AG04450 (cell line): ENCODE measurements around the gene PTPRT. TPM values are rescaled to one million over a fixed set of nuclear protein-coding genes. Genes with fewer than 3 reads are reported as not detected.

Source experiments
- CTCF ChIA-PET: fragments of 300-600, 350-600 bp; formaldehyde crosslinking; extraction: SDS; loops from one replicate; lab custom pipeline; 2022; ENCODE audit warnings: antibody characterized with exemption, inconsistent platforms; lab: Charles Lee
- POLR2A ChIA-PET: fragments of 350-600 bp; formaldehyde crosslinking; extraction: SDS; loops from one replicate; lab custom pipeline; 2021; ENCODE audit warnings: antibody characterized with exemption, inconsistent platforms; lab: Yijun Ruan, JAX
- DNase-seq: peaks from one replicate; pipeline ENCODE4 v3.0.0-alpha.2; 2011; ENCODE audit warnings: low read depth, low spot score
- H3K27ac ChIP-seq: one replicate; pipeline ENCODE4 v1.5.1; 2012; ENCODE audit warnings: low read depth, low read length, control low read depth
- H3K27me3 ChIP-seq: one replicate; pipeline ENCODE4 v1.6.0; 2012; ENCODE audit warnings: low read length; ENCODE audit not compliant: control insufficient read depth, insufficient read depth
- H3K4me3 ChIP-seq: 2 replicates; pipeline ENCODE4 v1.5.1; 2011; ENCODE audit warnings: mild to moderate bottlenecking, low read depth, low read length, control low read depth
- H3K9me3 ChIP-seq: 2 replicates; pipeline ENCODE4 v1.5.1; 2012; ENCODE audit warnings: low read length; ENCODE audit not compliant: control insufficient read depth, insufficient read depth
- polyA plus RNA-seq: library from polyadenylated mRNA; depleted of rRNA; stranded (reverse); fragments of >200 nt; gene quantifications from 2 replicates; pipeline ENCODE4 v1.2.3, GENCODE V29; 2011
- TF ChIP-seq, protein P1 (sequence below): IDR thresholded peaks from 2 replicates; pipeline ENCODE4 v1.5.1; 2011; ENCODE audit warnings: low read depth, low read length, control low read depth, inconsistent platforms

The PTPRT gene
- polyA plus RNA-seq, 1 experiment = not detected

DNA sequence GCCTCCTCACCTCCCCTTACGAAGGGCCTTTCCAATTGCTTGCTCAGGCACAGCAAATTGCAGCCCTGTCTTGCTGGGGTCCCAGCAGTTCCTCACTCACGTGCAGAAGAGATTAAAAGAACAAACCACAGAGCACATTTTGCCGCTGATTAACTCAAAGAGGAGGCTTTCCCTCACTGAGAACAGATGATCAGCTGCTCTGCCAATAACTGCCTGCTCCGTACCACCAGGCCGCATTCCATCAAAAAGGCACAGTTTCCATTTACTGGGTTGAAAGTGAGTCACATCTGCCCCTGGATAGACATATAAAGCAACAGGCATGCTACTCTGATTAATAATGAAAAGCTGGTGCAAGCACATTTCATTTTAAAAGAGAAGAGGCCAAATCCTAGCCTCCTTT lies 446.8 kb downstream of the PTPRT start:
- no peaks in the 10 kb centered on the region for H3K27me3 ChIP-seq
- POLR2A ChIA-PET = no interaction called here
- CTCF ChIA-PET = no interaction called here

DNA sequence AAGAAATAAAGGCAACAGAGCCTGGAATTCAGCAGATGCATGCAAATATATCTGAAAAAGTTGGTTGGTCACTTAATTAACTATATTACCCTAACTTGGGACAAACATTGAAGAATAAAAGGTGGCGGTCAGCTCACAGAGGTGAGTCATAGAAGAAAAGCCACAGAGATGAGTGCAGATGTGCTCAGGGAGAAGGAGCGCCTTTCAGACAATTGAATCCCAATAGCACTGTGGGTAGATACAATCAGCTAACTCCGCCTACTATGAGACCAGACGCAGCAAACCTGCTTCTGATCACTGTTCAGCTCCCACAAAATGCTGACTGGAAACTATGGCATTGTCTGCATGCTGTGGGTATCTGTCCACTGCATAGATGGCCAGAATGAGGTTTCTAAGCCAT lies 447.8 kb downstream of the PTPRT start:
- CTCF ChIA-PET = no interaction called here
- TF ChIP-seq, protein P1, sequence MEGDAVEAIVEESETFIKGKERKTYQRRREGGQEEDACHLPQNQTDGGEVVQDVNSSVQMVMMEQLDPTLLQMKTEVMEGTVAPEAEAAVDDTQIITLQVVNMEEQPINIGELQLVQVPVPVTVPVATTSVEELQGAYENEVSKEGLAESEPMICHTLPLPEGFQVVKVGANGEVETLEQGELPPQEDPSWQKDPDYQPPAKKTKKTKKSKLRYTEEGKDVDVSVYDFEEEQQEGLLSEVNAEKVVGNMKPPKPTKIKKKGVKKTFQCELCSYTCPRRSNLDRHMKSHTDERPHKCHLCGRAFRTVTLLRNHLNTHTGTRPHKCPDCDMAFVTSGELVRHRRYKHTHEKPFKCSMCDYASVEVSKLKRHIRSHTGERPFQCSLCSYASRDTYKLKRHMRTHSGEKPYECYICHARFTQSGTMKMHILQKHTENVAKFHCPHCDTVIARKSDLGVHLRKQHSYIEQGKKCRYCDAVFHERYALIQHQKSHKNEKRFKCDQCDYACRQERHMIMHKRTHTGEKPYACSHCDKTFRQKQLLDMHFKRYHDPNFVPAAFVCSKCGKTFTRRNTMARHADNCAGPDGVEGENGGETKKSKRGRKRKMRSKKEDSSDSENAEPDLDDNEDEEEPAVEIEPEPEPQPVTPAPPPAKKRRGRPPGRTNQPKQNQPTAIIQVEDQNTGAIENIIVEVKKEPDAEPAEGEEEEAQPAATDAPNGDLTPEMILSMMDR = no peak
- H3K9me3 ChIP-seq = peaks cover 44% of the 10 kb centered on the region
- H3K27me3 ChIP-seq = no peaks in the 10 kb centered on the region
- H3K27ac ChIP-seq = no peak overlapping the region
- no peak overlapping the region for H3K4me3 ChIP-seq
- no peak for DNase-seq
- POLR2A ChIA-PET = no interaction called here

More for the DNA sequence above, 446.8 kb downstream of the PTPRT start:
- TF ChIP-seq, protein P1 = no peak
- DNase-seq = no peak
- no peak overlapping the region for H3K4me3 ChIP-seq
- peaks cover 41% of the 10 kb centered on the region for H3K9me3 ChIP-seq
- H3K27ac ChIP-seq = no peak overlapping the region

DNA sequence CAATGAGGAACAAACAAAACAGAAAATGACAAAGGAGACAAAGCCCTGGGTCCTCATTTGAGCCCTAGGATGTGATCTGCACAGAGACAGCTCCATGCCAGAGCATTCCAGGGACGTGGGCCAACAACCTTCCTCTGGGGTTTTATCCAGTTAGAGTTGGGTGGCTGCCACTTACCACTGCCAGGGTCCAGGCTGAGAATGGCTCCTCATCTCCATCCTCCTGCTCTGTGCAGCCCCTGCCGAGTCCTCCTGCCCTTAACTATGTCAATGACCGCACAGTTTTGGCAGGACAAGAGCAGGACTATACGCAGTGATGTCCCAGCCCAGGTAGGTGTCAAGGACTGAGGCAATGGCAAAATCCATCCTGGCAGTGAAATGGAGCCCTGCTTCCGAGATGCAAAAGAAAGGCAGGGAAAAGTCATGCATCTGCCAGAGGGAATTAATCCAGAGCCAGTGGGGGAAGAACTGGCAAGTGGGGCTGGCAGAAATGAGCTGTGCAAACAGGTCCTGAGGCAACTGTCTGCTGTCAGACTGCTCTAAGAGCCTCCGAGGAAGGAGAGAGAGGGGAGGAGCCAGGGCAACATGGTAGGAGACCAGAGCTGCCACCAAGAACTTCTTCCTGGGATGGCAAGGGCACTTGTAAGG lies 449.4 kb downstream of the PTPRT start:
- no peaks in the 10 kb centered on the region for H3K27me3 ChIP-seq
- H3K9me3 ChIP-seq = peaks cover 56% of the 10 kb centered on the region
- H3K27ac ChIP-seq = no peak overlapping the region
- DNase-seq = no peak
- TF ChIP-seq, protein P1 = no peak
- ChIA-PET POLR2A (no interaction called here), CTCF (no interaction called here)
- H3K4me3 ChIP-seq = no peak overlapping the region

DNA sequence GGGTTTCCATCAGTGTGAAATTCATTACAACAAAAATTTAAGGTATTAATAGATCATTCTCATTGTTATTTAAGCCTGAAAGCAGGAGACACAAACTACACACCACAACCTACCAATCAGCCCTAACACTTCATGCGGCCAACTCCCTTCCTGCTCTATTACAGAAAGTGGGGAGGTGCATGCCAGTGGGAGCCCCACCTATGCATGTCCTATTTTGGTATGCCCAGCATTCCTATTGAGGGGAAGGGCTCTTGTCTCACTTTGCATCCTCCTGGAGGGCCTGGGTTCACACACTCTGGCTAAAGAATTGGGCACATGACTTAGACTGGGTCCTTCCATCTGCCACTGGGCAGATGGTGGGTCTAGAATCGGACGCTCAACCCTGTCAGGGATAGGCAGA lies 450.0 kb downstream of the PTPRT start:
- POLR2A ChIA-PET = no interaction called here

DNA sequence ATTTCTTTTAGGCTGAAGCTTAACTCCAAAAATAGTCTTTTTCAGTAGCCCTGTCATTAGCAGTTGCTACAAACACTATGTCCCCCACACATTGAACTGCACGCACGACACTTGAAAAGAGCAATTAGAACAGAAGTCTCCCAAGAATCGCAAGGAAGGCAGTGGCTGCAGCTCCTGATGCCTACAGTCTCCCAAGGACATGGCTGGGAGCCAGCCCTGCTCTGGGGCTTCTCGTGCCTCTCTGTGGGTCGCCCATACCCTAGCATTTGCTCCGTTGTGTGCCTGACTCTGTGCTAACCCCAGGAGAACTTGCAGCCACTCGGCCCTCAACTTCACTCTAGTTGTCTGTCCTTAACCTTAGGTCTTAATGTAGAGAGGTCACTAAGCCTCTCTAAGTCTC lies 454.2 kb downstream of the PTPRT start:
- Histone ChIP-seq H3K4me3 (no peak overlapping the region), H3K27me3 (no peaks in the 10 kb centered on the region), H3K27ac (no peak overlapping the region), H3K9me3 (peaks cover 54% of the 10 kb centered on the region)
- ChIA-PET POLR2A (no interaction called here), CTCF (no interaction called here)
- no peak for DNase-seq
- TF ChIP-seq, protein P1 = no peak

More for the DNA sequence above, 450.0 kb downstream of the PTPRT start:
- Histone ChIP-seq H3K9me3 (peaks cover 50% of the 10 kb centered on the region), H3K27me3 (no peaks in the 10 kb centered on the region), H3K4me3 (no peak overlapping the region), H3K27ac (no peak overlapping the region)
- TF ChIP-seq, protein P1 = no peak
- CTCF ChIA-PET = no interaction called here
- no peak for DNase-seq
